Measurements from ENCODE around the gene CRISPLD2.

Gene CRISPLD2, protein sequence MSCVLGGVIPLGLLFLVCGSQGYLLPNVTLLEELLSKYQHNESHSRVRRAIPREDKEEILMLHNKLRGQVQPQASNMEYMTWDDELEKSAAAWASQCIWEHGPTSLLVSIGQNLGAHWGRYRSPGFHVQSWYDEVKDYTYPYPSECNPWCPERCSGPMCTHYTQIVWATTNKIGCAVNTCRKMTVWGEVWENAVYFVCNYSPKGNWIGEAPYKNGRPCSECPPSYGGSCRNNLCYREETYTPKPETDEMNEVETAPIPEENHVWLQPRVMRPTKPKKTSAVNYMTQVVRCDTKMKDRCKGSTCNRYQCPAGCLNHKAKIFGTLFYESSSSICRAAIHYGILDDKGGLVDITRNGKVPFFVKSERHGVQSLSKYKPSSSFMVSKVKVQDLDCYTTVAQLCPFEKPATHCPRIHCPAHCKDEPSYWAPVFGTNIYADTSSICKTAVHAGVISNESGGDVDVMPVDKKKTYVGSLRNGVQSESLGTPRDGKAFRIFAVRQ

GRCh38 chr16:84819644-84820304, at the start of gene CRISPLD2:
TSS of gene CRISPLD2 (plus strand) at chr16:84819985. CDS start at chr16:84838496, 18,511 bp downstream.
- H3K4me3 ChIP-seq (ENCODE audit: low read length) = peak within 1 kb of the TSS; percentile 80
- no peaks in the 10 kb centered on the region; the same call in 1 of the 2 replicates for H3K4me1 ChIP-seq (ENCODE audit: insufficient read depth, low read length)
- H3K27me3 ChIP-seq (ENCODE audit: insufficient read depth, low read length) = peaks cover 57% of the 10 kb centered on the region
- no peaks in the 10 kb centered on the region for H3K9me3 ChIP-seq (ENCODE audit: insufficient read depth, low read depth, low read length)
- H3K9ac ChIP-seq (ENCODE audit: low read depth, low read length) = peak within 1 kb of the TSS; percentile 51; the same call in 1 of the 2 replicates
- H3K36me3 ChIP-seq (ENCODE audit: insufficient read depth, low read depth, low read length) = no peaks in the 10 kb centered on the region
- H3K27ac ChIP-seq (ENCODE audit: low read length) = no peak within 1 kb of the TSS

DNA sequence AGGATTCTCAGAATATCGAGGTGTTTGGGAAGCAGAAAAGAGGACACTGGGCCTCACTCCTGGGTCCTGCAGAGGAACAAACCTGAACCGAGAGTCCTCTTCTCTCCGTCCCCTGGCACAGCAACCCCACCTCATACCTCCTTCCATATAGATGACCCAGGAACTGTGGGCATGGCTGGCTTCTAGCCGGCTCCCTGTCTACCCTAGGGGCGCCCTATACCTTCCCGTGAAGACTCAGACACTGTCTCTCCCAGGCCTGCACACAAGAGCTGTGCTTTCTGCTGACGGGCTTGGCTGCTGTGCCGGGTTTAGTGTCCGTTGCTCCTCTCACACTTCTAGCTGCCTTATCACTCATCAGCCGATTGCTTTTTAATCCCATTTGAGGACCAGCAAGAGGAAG, 46.5 kb upstream of the CRISPLD2 start:
- no peaks in the 10 kb centered on the region for H3K9me3 ChIP-seq (ENCODE audit: insufficient read depth, low read depth, low read length)
- no peak overlapping the region for H3K4me3 ChIP-seq (ENCODE audit: low read length)
- peaks cover 96% of the 10 kb centered on the region for H3K36me3 ChIP-seq (ENCODE audit: insufficient read depth, low read depth, low read length)
- H3K4me1 ChIP-seq (ENCODE audit: insufficient read depth, low read length) = no peaks in the 10 kb centered on the region
- no peaks in the 10 kb centered on the region for H3K27me3 ChIP-seq (ENCODE audit: insufficient read depth, low read length)
- no peak overlapping the region for H3K27ac ChIP-seq (ENCODE audit: low read length)
- H3K9ac ChIP-seq (ENCODE audit: low read depth, low read length) = no peak overlapping the region

GRCh38 chr16:84774810-84775209, 45.0 kb upstream of the CRISPLD2 start:
- Histone ChIP-seq H3K27me3 (ENCODE audit: insufficient read depth, low read length) (no peaks in the 10 kb centered on the region), H3K27ac (ENCODE audit: low read length) (no peak overlapping the region), H3K9me3 (ENCODE audit: insufficient read depth, low read depth, low read length) (no peaks in the 10 kb centered on the region), H3K4me1 (ENCODE audit: insufficient read depth, low read length) (no peaks in the 10 kb centered on the region), H3K4me3 (ENCODE audit: low read length) (no peak overlapping the region), H3K9ac (ENCODE audit: low read depth, low read length) (no peak overlapping the region), H3K36me3 (ENCODE audit: insufficient read depth, low read depth, low read length) (peaks cover 96% of the 10 kb centered on the region)

DNA sequence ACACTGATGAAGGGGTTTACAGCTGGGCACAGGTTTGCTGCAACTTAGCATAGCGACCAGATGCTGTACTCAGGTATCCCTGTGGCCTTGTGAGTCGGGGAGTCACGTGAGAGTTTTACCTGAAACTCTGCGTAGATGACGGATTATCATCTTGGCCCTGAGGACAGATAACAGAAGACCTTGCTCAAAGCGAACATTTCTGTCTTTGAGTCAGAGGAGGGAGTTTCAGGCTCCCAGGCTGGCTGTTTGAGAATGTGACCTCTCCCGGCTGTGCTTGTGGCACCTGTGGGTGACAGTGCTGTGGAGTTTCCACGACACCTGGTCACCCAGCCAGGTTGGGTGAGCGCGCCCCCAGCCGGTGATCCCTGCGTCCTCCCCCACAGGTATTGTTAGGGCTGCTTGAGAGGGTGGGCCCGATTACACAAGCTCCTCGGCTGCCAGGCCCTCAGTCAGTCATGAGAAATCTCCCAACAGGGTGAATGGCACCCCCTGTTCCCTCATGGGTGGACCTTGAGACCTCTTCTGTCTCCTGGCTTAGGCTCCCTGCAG, 44.4 kb upstream of the CRISPLD2 start:
- no peaks in the 10 kb centered on the region for H3K4me1 ChIP-seq (ENCODE audit: insufficient read depth, low read length)
- no peaks in the 10 kb centered on the region for H3K9me3 ChIP-seq (ENCODE audit: insufficient read depth, low read depth, low read length)
- H3K9ac ChIP-seq (ENCODE audit: low read depth, low read length) = no peak overlapping the region
- H3K27me3 ChIP-seq (ENCODE audit: insufficient read depth, low read length) = no peaks in the 10 kb centered on the region
- peaks cover 96% of the 10 kb centered on the region for H3K36me3 ChIP-seq (ENCODE audit: insufficient read depth, low read depth, low read length)
- no peak overlapping the region for H3K4me3 ChIP-seq (ENCODE audit: low read length)
- no peak overlapping the region for H3K27ac ChIP-seq (ENCODE audit: low read length)

- H3K27ac ChIP-seq (ENCODE audit: low read length) = no peak overlapping the region
- no peaks in the 10 kb centered on the region for H3K27me3 ChIP-seq (ENCODE audit: insufficient read depth, low read length)
- no peak overlapping the region for H3K9ac ChIP-seq (ENCODE audit: low read depth, low read length)
- H3K9me3 ChIP-seq (ENCODE audit: insufficient read depth, low read depth, low read length) = no peaks in the 10 kb centered on the region
- H3K4me1 ChIP-seq (ENCODE audit: insufficient read depth, low read length) = no peaks in the 10 kb centered on the region
- no peak overlapping the region for H3K4me3 ChIP-seq (ENCODE audit: low read length)
- H3K36me3 ChIP-seq (ENCODE audit: insufficient read depth, low read depth, low read length) = peaks cover 80% of the 10 kb centered on the region
Measured at GRCh38 chr16:84777435-84777834, 42.4 kb upstream of the CRISPLD2 start.

GRCh38 chr16:84778720-84779119, 41.1 kb upstream of the CRISPLD2 start:
- peaks cover 67% of the 10 kb centered on the region for H3K36me3 ChIP-seq (ENCODE audit: insufficient read depth, low read depth, low read length)
- no peak overlapping the region for H3K9ac ChIP-seq (ENCODE audit: low read depth, low read length)
- no peak overlapping the region for H3K4me3 ChIP-seq (ENCODE audit: low read length)
- no peaks in the 10 kb centered on the region for H3K27me3 ChIP-seq (ENCODE audit: insufficient read depth, low read length)
- no peaks in the 10 kb centered on the region for H3K4me1 ChIP-seq (ENCODE audit: insufficient read depth, low read length)
- no peak overlapping the region for H3K27ac ChIP-seq (ENCODE audit: low read length)
- no peaks in the 10 kb centered on the region for H3K9me3 ChIP-seq (ENCODE audit: insufficient read depth, low read depth, low read length)

DNA sequence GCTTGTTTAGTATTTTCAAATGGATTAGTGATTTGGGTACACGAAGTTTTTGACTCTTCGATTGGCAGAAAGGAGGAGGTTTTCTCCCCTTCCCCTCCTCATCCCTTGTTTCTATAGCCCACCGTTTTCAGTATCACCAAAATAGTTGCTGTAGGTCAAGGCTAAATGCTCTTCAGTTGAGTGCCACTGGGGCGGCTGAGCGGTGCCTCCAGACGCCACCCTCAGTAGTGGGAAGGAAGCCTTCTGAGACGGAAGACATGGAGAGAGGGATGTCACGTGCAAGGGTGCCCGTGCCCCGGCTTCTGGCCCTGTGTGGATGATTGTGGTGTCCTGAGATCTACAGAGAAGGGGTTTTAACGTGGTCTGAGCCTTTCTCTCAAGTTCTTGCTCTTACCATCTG, 39.7 kb upstream of the CRISPLD2 start:
- H3K9ac ChIP-seq (ENCODE audit: low read depth, low read length) = no peak overlapping the region
- H3K9me3 ChIP-seq (ENCODE audit: insufficient read depth, low read depth, low read length) = no peaks in the 10 kb centered on the region
- H3K27ac ChIP-seq (ENCODE audit: low read length) = no peak overlapping the region
- peaks cover 53% of the 10 kb centered on the region for H3K36me3 ChIP-seq (ENCODE audit: insufficient read depth, low read depth, low read length)
- H3K4me1 ChIP-seq (ENCODE audit: insufficient read depth, low read length) = no peaks in the 10 kb centered on the region
- no peaks in the 10 kb centered on the region for H3K27me3 ChIP-seq (ENCODE audit: insufficient read depth, low read length)
- H3K4me3 ChIP-seq (ENCODE audit: low read length) = no peak overlapping the region

DNA sequence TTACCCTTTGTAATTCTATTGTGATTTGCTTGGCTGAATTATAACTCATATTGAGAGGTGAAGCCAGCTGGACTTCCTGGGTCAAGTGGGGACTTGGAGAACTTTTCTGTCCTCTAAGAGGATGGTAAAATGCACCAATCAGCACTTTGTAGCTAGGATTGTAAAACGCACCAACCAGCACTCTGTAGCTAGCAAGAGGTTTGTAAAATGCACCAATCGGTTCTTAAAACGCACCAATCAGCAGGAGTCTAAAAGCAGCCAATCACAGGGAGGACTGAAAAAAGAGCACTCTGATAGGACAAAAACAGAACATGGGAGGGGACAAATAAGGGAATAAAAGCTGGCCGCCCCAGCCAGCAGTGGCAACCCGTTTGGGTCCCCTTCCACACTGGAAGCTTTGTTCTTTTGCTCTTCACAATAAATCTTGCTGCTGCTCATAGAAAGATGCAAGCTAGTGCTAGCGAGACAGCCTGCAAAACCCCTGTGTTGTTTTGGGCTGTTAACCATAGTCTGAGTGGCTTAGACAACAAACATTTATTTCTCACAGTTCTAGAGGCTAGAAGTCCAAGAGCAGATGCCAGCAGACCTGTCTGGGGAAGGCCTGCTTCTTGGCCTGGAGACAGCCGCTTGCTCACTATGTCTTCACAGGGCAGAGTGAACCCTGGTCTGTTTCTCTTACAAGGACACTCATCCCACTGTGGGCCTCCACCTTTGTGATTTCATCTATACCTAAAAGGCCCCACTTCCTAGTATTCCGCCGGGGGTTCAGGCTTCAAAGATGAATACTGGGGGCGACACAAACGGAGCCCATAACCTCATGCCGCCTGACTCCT, 39.0 kb upstream of the CRISPLD2 start:
- Histone ChIP-seq H3K9me3 (ENCODE audit: insufficient read depth, low read depth, low read length) (no peaks in the 10 kb centered on the region), H3K36me3 (ENCODE audit: insufficient read depth, low read depth, low read length) (peaks cover 46% of the 10 kb centered on the region), H3K27ac (ENCODE audit: low read length) (no peak overlapping the region), H3K27me3 (ENCODE audit: insufficient read depth, low read length) (no peaks in the 10 kb centered on the region), H3K4me1 (ENCODE audit: insufficient read depth, low read length) (no peaks in the 10 kb centered on the region), H3K4me3 (ENCODE audit: low read length) (no peak overlapping the region), H3K9ac (ENCODE audit: low read depth, low read length) (no peak overlapping the region)

DNA sequence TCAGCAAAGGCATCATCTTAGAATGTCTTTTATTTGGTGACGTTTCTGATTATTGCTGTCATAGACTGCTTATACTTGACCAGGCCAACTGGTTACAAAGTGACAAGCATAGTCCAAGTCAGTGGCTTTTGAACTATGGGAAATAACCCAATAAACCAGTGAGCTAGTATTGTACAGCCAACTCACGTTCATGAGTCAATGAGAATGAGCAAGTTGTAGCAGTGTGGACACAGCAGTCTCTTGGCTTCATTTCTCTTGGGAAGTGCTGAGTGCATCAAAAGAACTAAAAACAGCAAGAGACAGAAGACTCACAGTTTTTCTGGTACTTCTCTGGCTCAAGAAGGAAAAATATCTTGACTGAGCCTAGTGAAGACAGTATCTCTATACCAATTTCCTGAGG, 36.9 kb upstream of the CRISPLD2 start:
- no peak overlapping the region for H3K4me3 ChIP-seq (ENCODE audit: low read length)
- no peaks in the 10 kb centered on the region for H3K27me3 ChIP-seq (ENCODE audit: insufficient read depth, low read length)
- no peaks in the 10 kb centered on the region for H3K4me1 ChIP-seq (ENCODE audit: insufficient read depth, low read length)
- H3K9ac ChIP-seq (ENCODE audit: low read depth, low read length) = no peak overlapping the region
- peaks cover 26% of the 10 kb centered on the region for H3K36me3 ChIP-seq (ENCODE audit: insufficient read depth, low read depth, low read length)
- H3K9me3 ChIP-seq (ENCODE audit: insufficient read depth, low read depth, low read length) = no peaks in the 10 kb centered on the region
- no peak overlapping the region for H3K27ac ChIP-seq (ENCODE audit: low read length)

- Histone ChIP-seq H3K4me1 (ENCODE audit: insufficient read depth, low read length) (no peaks in the 10 kb centered on the region), H3K27me3 (ENCODE audit: insufficient read depth, low read length) (no peaks in the 10 kb centered on the region), H3K4me3 (ENCODE audit: low read length) (no peak overlapping the region), H3K27ac (ENCODE audit: low read length) (no peak overlapping the region), H3K9ac (ENCODE audit: low read depth, low read length) (no peak overlapping the region), H3K36me3 (ENCODE audit: insufficient read depth, low read depth, low read length) (no peaks in the 10 kb centered on the region), H3K9me3 (ENCODE audit: insufficient read depth, low read depth, low read length) (no peaks in the 10 kb centered on the region)
Measured at GRCh38 chr16:84785843-84786581, 33.8 kb upstream of the CRISPLD2 start.
